NCI-H2196 treated with DMSO at 0.1 percent for 48 hours (cell line): ENCODE data around the gene FMO2.
"Not testable (repeated sequence)": the region's sequence is repeated elsewhere in the genome, so short reads cannot be mapped to it uniquely, and the experiment has no call there.

Experiments
- DNase-seq: peaks from one replicate; lab custom pipeline; 2025; ENCODE audit not compliant: unreplicated experiment; lab: John Stamatoyannopoulos, UW

The FMO2 gene

DNA sequence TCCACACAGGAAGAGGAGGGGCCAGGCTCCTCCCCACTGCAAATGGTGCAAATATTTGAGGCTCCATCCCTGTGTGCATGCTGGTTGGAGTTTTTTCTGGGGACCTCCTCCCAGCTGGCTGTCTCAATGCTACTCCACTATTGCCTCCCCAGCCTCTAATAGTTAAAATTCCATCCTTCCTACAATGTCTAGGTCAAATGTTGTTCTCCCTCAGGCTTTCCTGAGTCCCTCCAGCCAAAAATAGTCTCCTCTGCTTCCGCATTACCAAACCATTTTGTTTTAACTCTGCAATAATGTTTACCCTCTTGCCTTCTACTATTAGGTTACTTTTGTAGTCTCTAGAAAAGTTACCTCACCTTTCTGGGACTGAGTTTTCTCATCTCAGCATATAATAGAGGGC, 33.6 kb downstream of the FMO2 start:
- no peak for DNase-seq

DNA sequence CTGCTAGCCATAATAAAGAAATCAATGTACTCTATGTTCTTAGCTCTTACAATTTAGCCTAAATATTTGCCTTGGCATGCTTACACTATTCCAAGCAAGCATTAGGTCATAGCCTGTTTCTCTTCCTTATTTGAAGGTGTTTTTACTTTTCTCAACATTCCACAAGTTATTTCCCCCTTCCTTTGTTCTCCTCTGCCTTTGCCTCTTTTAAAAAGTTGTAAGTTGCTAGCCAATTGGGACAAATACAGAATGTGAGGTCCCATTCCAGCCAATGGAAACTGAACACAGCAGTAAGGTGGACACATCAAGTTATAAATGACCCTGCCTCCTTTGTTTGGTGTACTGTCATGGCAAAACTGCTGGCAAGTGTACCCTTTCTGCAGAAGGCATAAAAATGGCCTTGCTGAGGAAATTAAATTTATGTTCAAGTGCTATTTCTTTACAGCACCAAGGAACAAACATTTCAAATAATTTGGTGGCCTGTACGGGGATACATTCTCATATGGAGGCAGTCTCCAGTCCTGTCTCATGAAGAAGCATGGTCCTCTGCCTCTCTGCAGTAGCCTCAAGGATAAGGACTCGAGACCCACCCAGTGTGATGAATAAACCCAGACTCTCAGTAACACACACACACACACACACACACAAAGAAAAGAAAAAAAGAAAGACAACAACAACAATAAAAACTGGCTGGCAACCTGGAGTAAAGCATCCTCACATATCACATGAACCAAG, 34.4 kb downstream of the FMO2 start:
- DNase-seq: no peak

DNA sequence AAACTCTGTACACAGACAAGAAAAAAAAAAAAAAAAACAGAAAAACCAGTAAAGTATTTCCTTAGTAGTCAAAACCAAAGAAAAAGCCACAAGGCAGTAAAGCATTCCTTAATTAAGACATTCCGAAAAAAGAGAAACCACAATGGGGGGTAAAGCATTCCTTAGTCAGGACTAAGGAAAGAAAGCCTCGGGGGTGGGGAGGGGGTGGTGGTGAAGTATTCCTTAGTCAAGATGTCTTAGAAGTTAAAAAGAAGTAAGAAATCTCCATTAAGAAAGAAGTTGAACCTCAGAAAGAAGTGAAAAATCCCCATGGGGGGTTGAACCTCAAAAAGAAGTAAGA, 35.0 kb downstream of the FMO2 start:
- no peak for DNase-seq

DNA sequence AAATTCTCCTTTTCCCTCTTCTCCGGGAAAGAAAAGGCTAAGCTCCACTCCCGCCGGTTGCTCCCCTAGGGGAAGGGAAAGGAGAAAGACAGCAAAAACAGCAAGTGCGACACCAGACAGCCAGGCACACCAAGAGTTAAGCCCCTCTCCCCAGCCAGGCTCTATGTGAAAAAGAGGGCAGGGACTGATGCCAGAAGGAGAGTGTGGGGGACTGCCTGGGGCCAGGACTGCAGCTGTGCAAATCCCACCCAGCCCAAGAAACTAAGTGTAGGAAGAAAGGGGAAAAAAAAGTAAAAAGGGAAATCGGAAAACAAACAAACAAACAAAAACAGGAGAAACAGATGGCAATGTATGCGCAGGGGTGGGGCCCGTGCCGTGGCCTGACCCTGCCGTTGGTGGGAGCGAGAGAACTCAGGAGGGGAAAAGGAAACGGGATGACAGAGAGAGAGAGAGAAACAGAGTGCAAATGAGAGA, 35.5 kb downstream of the FMO2 start:
- no peak for DNase-seq

DNA sequence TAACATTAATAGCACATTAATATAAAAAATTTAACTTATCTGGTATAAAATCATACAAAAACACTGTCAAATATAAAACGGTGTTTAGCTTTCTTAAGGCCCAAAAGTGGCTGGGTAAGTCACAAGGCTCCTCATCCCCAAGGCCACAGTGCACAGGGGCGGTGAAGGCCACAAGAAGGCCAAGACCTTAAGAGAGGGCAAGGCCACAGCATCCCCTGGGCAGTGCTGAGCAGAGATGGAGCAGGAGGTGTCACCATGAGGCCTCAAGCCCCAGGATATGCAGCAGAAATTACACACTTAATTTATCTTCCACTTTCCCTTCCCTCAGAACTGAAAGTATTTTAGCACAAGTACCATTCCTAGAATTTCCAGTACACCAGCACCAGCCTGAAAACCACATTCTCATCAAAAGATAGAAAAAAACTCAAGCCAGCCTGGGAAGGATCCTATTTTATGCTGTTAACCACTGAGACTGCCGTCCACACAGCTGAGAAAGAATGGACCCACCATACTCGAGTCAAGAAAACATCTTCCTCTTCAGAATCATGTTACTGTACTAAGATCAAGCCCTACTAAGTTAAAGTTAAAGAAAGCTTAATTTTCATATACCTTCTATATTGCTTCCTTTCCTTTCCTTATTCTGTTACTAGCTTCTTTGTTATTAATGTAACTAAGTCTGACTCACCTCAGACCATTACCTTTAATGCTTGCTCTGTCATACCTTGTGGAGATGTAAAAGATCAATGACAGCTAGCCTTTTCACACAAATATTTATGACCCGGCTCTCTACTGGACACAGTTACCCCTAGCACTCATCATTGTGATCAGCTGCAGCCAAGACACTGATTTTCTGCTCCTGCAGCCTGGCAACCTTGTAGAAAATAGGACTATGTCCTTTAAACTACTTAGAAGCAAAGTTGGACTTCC, 36.8 kb downstream of the FMO2 start:
- DNase-seq: no peak

DNA sequence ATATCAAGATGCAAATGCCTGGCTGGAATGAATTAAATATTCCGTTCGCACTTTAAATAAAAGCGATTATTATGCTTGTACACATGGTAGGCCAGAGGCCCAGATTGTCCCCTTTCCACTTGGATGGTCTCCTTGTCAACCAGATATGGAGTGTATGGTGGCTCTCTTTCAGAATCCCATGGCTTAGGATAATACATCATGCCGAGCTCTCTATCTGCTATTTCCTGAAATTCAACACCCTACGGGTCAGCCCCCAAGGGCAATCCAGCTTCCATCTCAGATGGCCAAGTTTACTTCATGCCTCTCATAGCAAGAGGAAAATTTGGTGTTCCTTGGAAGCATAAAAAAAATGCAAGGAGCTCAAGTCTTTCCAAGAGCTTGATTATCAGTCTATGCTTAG, 37.8 kb downstream of the FMO2 start:
- no peak for DNase-seq

DNA sequence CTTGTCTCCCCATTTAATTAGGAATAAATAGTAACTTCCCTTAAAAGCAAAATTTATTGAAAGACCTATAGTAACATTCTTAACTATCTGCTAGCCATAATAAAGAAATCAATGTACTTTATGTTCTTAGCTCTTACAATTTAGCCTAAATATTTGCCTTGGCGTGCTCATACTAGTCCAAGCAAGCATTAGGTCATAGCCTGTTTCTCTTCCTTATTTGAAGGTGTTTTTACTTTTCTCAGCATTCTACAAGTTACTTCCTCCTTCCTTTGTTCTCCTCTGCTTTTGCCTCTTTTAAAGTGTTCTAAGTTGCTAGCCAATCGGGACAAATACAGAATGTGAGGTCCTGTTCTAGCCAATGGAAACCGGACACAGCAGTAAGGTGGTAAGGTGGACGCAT, 39.2 kb downstream of the FMO2 start:
- DNase-seq: not testable (repeated sequence)

DNA sequence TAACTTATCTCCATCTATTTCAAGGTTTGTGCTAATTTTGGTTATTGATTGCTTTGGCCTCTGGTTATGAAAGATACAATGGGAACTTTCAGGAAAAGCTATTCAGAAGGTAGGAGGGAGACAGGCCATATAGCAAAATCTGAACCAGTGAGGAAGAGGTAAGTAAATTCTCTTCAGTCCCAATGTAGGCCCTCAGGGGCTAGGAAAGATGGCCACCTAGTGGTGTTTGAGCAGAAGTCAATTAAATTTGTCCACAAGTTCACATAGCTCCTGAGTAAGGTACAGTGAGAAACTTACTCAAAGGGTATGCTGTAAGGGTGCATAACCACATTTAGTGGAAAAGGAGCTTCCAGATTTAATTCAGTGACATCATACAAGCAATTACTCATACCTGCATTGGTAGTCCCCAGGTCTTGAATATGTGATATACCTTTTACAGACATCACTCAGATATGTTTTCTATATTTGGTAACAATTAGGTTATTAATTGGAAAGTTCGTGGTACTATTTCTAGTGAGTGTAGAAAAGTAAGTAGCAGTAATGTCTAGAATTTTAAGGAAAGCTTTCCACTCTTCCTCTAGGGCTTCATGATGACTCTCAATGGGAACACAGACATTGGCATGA, 41.8 kb downstream of the FMO2 start:
- peak; percentile 15 for DNase-seq

DNA sequence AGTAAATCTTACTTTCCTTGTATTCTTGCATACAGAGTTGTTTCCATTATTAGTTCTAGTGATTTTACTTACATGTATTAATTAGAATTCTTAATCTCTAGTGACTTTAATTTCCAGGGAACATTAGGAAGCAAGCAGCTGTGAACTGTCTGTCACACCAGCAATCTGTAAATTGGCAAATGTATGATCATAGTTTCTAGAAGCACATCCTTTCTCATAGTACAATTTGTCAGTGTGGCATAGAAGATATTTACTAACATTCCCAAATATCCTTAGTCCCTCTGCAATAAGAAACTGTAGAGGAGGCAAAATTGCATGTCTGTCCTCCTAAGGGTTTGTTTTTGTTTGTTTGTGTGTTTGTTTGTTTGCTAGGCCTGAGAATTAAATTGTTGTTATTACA, 46.2 kb downstream of the FMO2 start:
- DNase-seq: no peak

DNA sequence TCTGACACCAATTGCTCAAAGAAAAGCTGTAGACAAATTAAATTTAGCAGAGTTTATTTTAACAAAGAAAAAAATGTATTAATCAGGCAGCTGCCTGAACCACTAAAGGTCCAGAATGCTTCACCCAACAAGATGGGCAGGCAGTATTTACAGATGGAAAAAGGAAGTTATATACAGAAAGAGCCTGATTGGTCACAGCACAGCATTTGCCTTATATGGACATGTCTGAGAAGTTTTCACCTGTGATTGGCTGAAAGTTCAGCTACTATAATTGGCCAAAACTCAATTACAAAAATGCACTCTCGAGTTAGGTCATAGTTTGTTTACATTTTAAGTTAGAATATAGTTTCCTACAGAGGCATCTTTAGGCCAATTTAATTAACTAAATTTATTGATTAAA, 48.1 kb downstream of the FMO2 start:
- DNase-seq: no peak

DNA sequence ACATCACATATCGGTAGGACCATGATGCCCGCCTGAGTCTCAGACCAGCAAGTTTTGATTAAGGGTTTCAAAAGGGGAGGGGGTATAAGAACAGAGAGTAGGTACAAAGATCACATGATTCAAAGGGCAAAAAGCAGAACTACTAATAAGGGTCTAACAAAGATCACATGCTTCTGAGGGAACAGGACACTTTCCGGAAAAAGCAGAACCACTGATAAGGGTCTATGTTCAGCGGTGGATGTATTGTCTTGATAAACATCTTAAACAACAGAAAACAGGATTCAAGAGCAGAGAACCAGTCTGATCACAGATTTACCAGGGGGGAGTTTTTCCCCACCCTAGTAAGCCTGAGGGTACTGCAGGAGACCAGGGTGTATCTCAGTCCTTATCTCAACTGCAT, 51.1 kb downstream of the FMO2 start:
- not testable (repeated sequence) for DNase-seq

DNA sequence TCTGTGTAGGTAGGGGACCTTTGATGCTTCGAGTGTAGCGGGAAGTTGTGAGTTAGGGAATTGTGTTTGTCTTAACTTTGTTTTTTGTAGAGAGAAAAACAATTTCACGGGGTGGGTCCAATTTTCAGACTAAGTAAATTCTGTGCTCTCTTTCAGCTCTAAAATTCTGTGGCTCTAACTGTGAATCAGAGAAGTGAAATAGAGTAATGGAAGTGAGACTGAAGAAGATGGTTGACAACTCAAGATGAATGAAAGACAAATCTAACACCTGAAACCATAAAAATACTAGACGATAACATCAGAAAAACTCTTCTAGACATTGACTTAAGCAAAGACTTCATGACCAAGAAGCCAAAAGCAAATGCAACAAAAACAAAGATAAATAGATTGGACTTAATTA, 58.8 kb downstream of the FMO2 start:
- DNase-seq: no peak

DNA sequence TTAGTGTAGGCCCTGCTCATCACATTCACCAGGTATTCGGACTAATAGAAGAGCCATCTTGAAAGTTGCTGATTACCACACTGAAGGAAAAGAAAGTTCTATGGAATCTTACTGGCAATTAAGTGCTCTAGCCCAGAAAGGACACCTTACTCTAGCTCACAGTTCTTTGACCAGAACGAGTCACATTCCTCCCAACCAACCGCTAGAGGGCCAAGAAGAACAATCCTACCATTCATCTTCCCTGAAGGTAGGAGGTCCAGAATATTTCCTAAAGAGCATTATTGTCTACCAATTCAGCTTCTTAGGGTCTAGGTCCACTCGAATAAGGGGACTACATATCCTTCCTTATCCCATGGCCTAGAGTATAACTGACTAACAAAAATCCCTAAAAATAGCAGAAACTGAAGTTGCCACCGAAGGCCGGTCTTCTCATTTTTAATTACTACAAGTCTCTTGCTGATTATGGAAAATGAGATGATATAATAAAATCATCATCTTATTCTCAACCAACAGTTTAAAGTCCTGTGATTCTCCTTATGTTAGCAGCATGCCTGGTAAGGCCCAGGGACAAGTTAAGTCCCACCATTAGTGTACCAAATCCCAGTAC, 60.5 kb downstream of the FMO2 start:
- no peak for DNase-seq

DNA sequence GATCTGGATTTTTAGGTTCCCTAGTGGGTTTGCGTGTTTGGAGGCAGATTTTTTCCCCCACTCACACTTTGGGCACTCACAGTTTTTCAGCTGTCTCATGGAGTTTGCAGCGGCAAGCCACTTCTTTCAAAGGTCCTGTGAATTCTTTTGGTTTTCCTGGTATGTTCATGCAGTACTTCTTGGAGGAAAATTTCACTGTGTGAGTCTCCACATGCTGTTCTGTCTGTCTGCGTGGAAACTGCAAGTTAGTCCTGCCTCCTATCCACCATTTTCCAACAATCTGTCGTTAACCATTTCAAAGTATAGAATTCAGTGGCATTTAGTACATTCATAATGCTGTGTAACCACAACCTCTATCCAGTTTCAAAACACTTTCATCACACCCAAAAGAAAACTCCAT, 62.4 kb downstream of the FMO2 start:
- DNase-seq: no peak

DNA sequence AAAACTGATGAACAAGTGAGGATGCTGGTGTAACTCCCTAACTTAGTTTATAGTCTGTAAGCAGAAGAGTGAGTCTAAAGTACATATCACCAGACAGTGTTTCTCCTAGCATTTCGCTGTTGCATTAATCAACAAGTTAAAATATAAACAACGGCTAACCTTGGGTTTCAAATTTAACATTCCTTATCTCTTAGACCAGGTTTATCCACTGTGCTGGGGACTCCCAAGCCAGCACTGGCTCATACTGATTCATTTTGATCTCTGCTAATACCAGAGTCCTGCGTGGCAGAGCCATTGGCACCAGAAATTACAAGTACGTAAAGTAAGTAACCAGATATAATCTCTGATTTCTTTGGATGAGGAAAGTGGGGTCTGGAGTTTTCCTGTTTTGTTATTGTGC, 63.2 kb downstream of the FMO2 start, which contains the start of gene FMO1:
Gene FMO1, plus strand, starts transcription at position 193 of the 400 bp plus-strand sequence. CDS start 9,594 bp downstream, outside the sequence.
- DNase-seq: no peak

DNA sequence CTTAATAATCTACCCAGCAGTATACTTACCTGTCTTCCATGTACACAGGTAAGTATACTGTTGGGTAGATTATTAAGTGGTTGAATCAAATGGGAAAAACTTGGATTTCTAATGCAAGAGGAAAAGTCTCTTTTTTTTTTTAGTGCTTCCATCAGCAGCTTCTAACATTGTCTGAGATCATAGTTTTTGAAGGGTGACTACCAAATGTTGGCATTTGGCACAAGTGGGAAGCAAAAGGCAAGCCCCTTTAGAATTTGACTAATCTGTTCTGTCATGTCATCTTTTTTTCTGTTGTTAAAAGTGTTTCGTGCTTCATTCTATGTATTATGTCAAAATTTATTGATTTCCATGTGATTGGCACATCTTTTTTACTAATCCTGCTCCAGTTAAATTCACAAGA, 63.7 kb downstream of the FMO2 start:
- no peak for DNase-seq

DNA sequence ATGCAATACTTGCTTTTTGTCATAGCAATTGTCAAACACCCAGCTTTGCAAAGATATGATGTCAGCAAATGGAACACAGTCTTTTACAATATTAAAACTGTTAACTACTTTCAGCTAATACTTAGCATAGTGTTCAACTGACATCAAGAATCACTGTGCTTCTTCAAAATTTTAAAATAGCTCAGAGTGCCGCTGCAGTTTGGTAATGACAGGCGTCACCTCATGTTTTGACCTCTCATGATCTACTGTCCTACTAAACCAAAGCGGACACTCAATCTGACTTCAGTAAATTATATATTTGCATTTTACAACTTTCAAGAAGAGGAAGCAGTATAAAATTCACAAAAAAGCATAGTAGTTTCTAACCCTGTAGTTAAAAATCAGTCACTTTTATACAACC, 65.2 kb downstream of the FMO2 start:
- no peak for DNase-seq

DNA sequence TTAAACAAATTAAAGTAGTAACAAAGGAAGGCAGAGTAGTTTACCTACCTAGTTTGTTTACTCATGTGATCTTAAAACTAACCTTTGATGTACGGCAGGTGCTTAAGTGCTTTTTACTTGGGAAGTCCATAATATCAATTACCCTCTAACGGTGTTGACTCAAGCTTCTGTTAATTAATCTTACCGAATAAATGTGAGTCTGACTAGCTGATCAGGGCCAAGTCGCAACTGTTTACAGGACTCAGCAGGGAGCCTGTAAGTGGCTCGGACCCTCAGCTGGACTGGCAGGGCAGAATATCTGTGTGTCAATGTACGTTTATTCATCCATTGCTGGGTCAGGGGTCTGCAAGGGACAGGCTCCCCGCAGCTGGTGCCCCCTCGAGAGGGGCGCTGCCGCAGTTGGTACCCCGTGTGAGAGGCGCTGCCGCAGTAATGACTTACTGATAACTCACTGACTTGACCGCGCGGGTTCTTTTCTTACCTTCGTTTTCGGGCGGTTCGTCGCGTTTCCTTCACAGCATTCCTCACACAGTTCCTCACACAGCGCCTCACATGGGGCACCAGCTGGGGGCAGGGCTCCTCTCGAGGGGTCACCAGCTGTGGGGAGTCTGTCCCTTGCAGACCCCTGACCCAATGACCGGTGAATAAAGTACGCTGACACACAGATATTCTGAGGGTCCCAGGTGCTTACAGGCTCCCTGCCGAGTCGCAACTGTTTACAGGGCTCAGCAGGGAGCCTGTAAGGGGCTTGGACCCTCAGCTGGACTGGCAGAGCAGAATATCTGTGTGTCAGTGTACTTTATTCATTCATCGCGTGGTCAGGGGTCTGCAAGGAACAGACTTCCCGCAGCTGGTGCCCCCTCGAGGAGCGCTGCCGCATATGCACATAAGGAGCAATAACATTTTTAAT, 66.2 kb downstream of the FMO2 start:
- DNase-seq: no peak

DNA sequence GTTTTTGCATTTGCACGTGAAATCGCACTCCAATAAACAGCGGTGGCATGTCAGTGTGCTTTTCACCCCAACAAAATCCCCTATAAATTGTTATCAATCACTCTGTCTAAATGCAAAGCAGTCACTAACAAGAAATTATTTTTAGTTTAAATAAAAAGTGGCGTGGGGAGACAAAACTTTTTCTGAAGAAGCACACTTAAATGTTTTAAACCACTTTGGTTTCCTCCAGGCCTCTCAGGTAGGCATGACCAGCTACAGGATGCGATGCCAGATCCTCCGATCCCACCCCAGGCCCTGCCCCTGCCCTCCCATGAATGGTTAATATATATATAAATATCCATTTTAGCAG, 66.8 kb downstream of the FMO2 start:
- DNase-seq: no peak

DNA sequence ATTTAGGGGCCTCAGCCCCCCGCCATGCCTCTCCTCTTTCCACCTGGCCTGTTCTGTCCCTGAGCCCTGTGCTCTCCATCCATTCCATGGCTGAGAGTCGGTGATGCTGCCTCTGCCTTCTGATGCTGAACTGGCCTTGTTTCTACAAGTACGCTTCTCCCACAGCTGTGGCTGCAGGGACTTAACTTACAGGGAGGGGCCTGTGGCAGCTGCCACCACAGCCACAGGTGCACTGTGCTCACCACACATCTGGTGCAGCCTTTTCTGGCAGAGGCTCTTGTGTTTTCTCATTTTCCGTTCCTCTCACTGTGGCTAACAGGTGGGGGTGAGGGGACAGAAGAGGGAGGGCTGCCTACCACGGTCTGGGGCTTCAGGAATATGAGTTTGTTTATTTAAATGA, 67.4 kb downstream of the FMO2 start:
- no peak for DNase-seq
